AG09309 (cell line): ENCODE measurements around the gene POLR3A.

ENCODE experiments used
- DNase-seq: peaks from one replicate; pipeline ENCODE4 v3.0.0-alpha.2; 2010; ENCODE audit warnings: low read depth
- H3K4me3 ChIP-seq: 2 replicates; pipeline ENCODE4 v1.5.1; 2011; ENCODE audit warnings: mild to moderate bottlenecking, low read depth, low read length, moderate library complexity; ENCODE audit not compliant: control insufficient read depth
- CTCF ChIP-seq: IDR thresholded peaks from 2 replicates; pipeline ENCODE4 v1.5.1; 2011; ENCODE audit warnings: mild to moderate bottlenecking, low read depth, low read length, inconsistent platforms; ENCODE audit not compliant: insufficient read depth, control insufficient read depth; ENCODE audit errors: missing control alignments

The POLR3A gene

GRCh38 chr10:78041170-78042057, 12.1 kb upstream of the POLR3A start:
- no peak for DNase-seq
- no peak for TF ChIP-seq CTCF
- no peak overlapping the region for H3K4me3 ChIP-seq

- H3K4me3 ChIP-seq = no peak overlapping the region
Observed at GRCh38 chr10:78039743-78040142, 10.4 kb upstream of the POLR3A start.

DNA sequence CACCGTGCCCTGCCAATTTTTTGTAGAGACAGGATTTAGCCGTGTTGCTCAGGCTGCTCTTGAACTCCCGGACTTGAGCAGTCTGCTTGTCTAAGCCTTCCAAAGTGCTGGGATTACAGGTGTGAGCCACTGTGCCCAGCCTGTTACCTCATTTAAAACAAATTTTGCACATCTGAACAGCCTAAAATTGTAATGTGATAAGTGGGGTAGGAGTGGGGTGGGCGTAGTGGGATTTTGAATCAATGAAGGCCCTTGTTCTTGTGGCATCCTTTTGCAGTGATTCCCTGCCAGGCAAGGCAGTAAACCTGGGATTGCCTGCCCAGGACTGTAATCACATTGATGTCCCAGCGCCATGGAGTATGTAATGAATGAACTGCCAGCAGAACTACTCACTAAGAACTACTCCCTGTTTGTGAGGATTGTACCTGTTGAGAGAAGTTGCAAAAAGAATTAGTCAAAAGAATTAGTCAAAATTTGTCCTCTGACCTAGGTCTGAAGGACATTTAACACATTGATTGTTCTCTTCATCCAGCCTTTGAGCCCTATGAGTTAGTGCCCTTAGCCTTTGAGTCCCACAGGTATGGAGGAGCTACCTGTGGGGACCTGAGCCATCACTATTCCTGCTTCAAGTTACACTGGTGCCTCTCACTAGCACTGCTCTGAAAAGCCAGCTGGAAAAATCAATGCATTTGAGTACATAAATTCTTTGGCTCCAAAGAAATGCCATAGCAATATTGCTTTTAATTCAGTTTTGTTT, 9.7 kb upstream of the POLR3A start:
- H3K4me3 ChIP-seq = no peak overlapping the region

More at GRCh38 chr10:78039743-78040142, 10.4 kb upstream of the POLR3A start:
- no peak for TF ChIP-seq CTCF
- DNase-seq = no peak

DNA sequence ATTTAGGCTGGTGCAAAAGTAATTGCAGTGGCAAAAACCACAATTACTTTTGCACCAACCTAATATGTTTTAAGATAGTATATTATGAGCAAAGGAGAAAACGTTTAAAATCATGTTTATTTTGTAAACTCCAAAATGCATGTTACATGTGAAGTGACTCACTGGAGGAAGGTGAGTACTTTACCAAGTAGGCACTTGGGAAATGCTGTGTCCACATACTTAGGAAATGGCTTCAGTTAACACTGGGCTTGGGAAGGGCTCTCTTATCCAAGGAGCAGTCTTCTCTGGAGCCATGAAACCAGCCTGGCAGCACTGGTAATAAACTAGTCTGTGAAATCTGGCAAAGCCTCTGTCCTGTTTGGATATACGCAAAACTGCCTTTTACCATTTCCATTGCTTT, 8.8 kb upstream of the POLR3A start:
- DNase-seq = no peak
- H3K4me3 ChIP-seq = no peak overlapping the region
- TF ChIP-seq CTCF = no peak

More for the DNA sequence above, 9.7 kb upstream of the POLR3A start:
- DNase-seq = no peak
- no peak for TF ChIP-seq CTCF

- no peak for TF ChIP-seq CTCF
- H3K4me3 ChIP-seq = no peak overlapping the region
- DNase-seq = no peak
Observed at GRCh38 chr10:78035933-78036583, 6.7 kb upstream of the POLR3A start.

GRCh38 chr10:78035437-78035836, 6.1 kb upstream of the POLR3A start:
- DNase-seq = no peak
- no peak for TF ChIP-seq CTCF
- no peak overlapping the region for H3K4me3 ChIP-seq
